HEK293 (cell line): ENCODE results near the gene ARSJ.

Experiments
- CTCF ChIA-PET: fragments of 350-600 bp; formaldehyde crosslinking; extraction: SDS; loops from one replicate; lab custom pipeline; 2021; ENCODE audit warnings: antibody characterized with exemption; lab: Yijun Ruan, JAX
- POLR2A ChIA-PET: fragments of 300-600 bp; formaldehyde crosslinking; extraction: SDS; loops from one replicate; lab custom pipeline; 2020; ENCODE audit warnings: antibody characterized with exemption, inconsistent platforms; lab: Yijun Ruan, JAX
- H3K27ac ChIP-seq: fragments of 200-500 bp; sonication (Bioruptor generic); 2 replicates; pipeline ENCODE4 v1.5.1; 2014; ENCODE audit warnings: low read depth, low read length, control low read depth, inconsistent platforms; ENCODE audit errors: extremely low read depth
- H3K36me3 ChIP-seq, 2 experiments: fragments of 200-500 bp in 1 of 2; sonication (Bioruptor generic) in 1 of 2; 1 replicate in 1 of 2; 2 replicates in 1 of 2; pipeline ENCODE4 v1.5.1; 2014 to 2017; ENCODE audit warnings: inconsistent platforms in 2 of 2, low read length in 2 of 2; ENCODE audit not compliant: control insufficient read depth in 2 of 2, insufficient read depth in 1 of 2
- H3K4me1 ChIP-seq: fragments of 200-500 bp; sonication (Bioruptor generic); 2 replicates; pipeline ENCODE4 v1.5.1; 2014; ENCODE audit warnings: mild to moderate bottlenecking, low read length, inconsistent platforms; ENCODE audit not compliant: control insufficient read depth, insufficient read depth
- H3K4me3 ChIP-seq: 2 replicates; pipeline ENCODE4 v1.5.1; 2011; ENCODE audit warnings: low read depth, mild to moderate bottlenecking, control low read depth, low read length, moderate library complexity
- H3K9me3 ChIP-seq: fragments of 200-500 bp; sonication (Bioruptor generic); 2 replicates; pipeline ENCODE4 v1.5.1; 2014; ENCODE audit warnings: low read depth, low read length, inconsistent platforms; ENCODE audit not compliant: control insufficient read depth, insufficient read depth
- GLIS2 ChIP-seq: fragments of 450-650 bp; formaldehyde crosslinking; IDR thresholded peaks from 2 replicates; pipeline ENCODE4 v1.5.1; 2016; ENCODE audit warnings: missing biosample characterization, missing genetic modification characterization
- KLF17 ChIP-seq: fragments of 450-650 bp; formaldehyde crosslinking; IDR thresholded peaks from 2 replicates; pipeline ENCODE4 v1.5.1; 2016; ENCODE audit warnings: missing biosample characterization, missing genetic modification characterization
- PRDM1 ChIP-seq: fragments of 450-650 bp; formaldehyde crosslinking; IDR thresholded peaks from 2 replicates; pipeline ENCODE4; 2016; ENCODE audit warnings: missing biosample characterization, missing genetic modification characterization
- SCRT2 ChIP-seq: fragments of 450-650 bp; formaldehyde crosslinking; IDR thresholded peaks from 2 replicates; pipeline ENCODE4 v1.5.1; 2016; ENCODE audit warnings: missing biosample characterization, missing genetic modification characterization
- SETDB1 ChIP-seq: IDR thresholded peaks from one replicate; pipeline ENCODE4 v1.6.1; 2017; ENCODE audit warnings: mild to moderate bottlenecking, low read length, moderate library complexity, mixed read lengths; ENCODE audit not compliant: insufficient read length
- TCF7L2 ChIP-seq: IDR thresholded peaks from 2 replicates; pipeline ENCODE4 v1.6.1; 2011; ENCODE audit warnings: low read depth, mild to moderate bottlenecking, inconsistent platforms, low read length, moderate library complexity, borderline replicate concordance
- ZBTB48 ChIP-seq: fragments of 450-650 bp; formaldehyde crosslinking; IDR thresholded peaks from 2 replicates; pipeline ENCODE4 v1.5.1; 2016; ENCODE audit warnings: missing biosample characterization, missing genetic modification characterization
- ZBTB49 ChIP-seq: fragments of 450-650 bp; formaldehyde crosslinking; IDR thresholded peaks from 2 replicates; pipeline ENCODE4 v1.5.1; 2016; ENCODE audit warnings: missing biosample characterization, missing genetic modification characterization, low read depth
- ZFP3 ChIP-seq: fragments of 450-650 bp; formaldehyde crosslinking; IDR thresholded peaks from 2 replicates; pipeline ENCODE4 v1.5.1; 2016; ENCODE audit warnings: low read depth, missing biosample characterization, missing genetic modification characterization
- ZNF133 ChIP-seq: fragments of 450-650 bp; formaldehyde crosslinking; IDR thresholded peaks from 2 replicates; pipeline ENCODE4 v1.5.1; 2016; ENCODE audit warnings: missing biosample characterization, missing genetic modification characterization
- ZNF155 ChIP-seq: fragments of 450-650 bp; formaldehyde crosslinking; IDR thresholded peaks from 2 replicates; pipeline ENCODE4 v1.5.1; 2016; ENCODE audit warnings: missing biosample characterization, missing genetic modification characterization
- ZNF157 ChIP-seq: fragments of 450-650 bp; formaldehyde crosslinking; IDR thresholded peaks from 2 replicates; pipeline ENCODE4 v1.5.1; 2016; ENCODE audit warnings: missing biosample characterization, missing genetic modification characterization
- ZNF266 ChIP-seq: fragments of 450-650 bp; formaldehyde crosslinking; IDR thresholded peaks from 2 replicates; pipeline ENCODE4 v1.5.1; 2016; ENCODE audit warnings: missing biosample characterization, missing genetic modification characterization, low read depth
- ZNF350 ChIP-seq: fragments of 450-650 bp; formaldehyde crosslinking; IDR thresholded peaks from 2 replicates; pipeline ENCODE4 v1.5.0; 2017; ENCODE audit warnings: missing biosample characterization, mild to moderate bottlenecking, missing genetic modification characterization
- ZNF366 ChIP-seq: fragments of 450-650 bp; formaldehyde crosslinking; conservative IDR thresholded peaks from 2 replicates; pipeline ENCODE4 v1.5.1; 2016; ENCODE audit warnings: missing biosample characterization, missing genetic modification characterization
- ZNF37A ChIP-seq: fragments of 450-650 bp; IDR thresholded peaks from 2 replicates; pipeline ENCODE4 v1.5.1; 2018; ENCODE audit warnings: missing biosample characterization, missing genetic modification characterization
- ZNF416 ChIP-seq: fragments of 450-650 bp; formaldehyde crosslinking; IDR thresholded peaks from 2 replicates; pipeline ENCODE4 v1.5.1; 2016; ENCODE audit warnings: missing biosample characterization, missing genetic modification characterization
- ZNF426 ChIP-seq: fragments of 450-650 bp; formaldehyde crosslinking; IDR thresholded peaks from 2 replicates; pipeline ENCODE4 v1.5.1; 2017; ENCODE audit warnings: missing biosample characterization, missing genetic modification characterization, mild to moderate bottlenecking, inconsistent platforms, moderate library complexity
- ZNF449 ChIP-seq: fragments of 450-650 bp; formaldehyde crosslinking; IDR thresholded peaks from 2 replicates; pipeline ENCODE4 v1.5.1; 2017; ENCODE audit warnings: missing biosample characterization, mild to moderate bottlenecking, missing genetic modification characterization, moderate library complexity
- ZNF529 ChIP-seq: fragments of 450-650 bp; formaldehyde crosslinking; IDR thresholded peaks from 2 replicates; pipeline ENCODE4 v1.5.1; 2017; ENCODE audit warnings: missing genetic modification characterization, missing biosample characterization; ENCODE audit not compliant: insufficient replicate concordance
- ZNF658 ChIP-seq: fragments of 450-650 bp; formaldehyde crosslinking; IDR thresholded peaks from 2 replicates; pipeline ENCODE4; 2016; ENCODE audit warnings: missing biosample characterization, missing genetic modification characterization
- ZNF664 ChIP-seq: fragments of 450-650 bp; formaldehyde crosslinking; IDR thresholded peaks from 2 replicates; pipeline ENCODE4 v1.5.1; 2016; ENCODE audit warnings: missing biosample characterization, missing genetic modification characterization
- ZNF777 ChIP-seq: fragments of 450-650 bp; formaldehyde crosslinking; IDR thresholded peaks from 2 replicates; pipeline ENCODE4 v1.5.1; 2017; ENCODE audit warnings: missing biosample characterization, missing genetic modification characterization, borderline replicate concordance
- TF ChIP-seq, protein P1 (sequence below): fragments of 450-650 bp; formaldehyde crosslinking; IDR thresholded peaks from 2 replicates; pipeline ENCODE4 v1.5.1; 2017; ENCODE audit warnings: missing biosample characterization, missing genetic modification characterization

ARSJ gene

GRCh38 chr4:113919145-113919544, 60.3 kb downstream of the ARSJ start:
- Histone ChIP-seq H3K9me3 (no peaks in the 10 kb centered on the region), H3K27ac (no peak overlapping the region), H3K36me3 (no peaks in the 10 kb centered on the region), H3K4me1 (no peaks in the 10 kb centered on the region), H3K4me3 (no peak overlapping the region)
- POLR2A ChIA-PET: no interaction called here
- CTCF ChIA-PET: no interaction called here
- no peak for TF ChIP-seq ZBTB48
- no peak for TF ChIP-seq SETDB1
- TF ChIP-seq ZNF350 (tag by site-specific recombination): no peak
- no peak for TF ChIP-seq ZNF664 (tag by site-specific recombination)
- TF ChIP-seq ZNF133 (tag by site-specific recombination): no peak
- TF ChIP-seq ZNF426 (tag by site-specific recombination): no peak
- no peak for TF ChIP-seq ZBTB49 (tag by site-specific recombination)
- no peak for TF ChIP-seq ZNF449 (tag by site-specific recombination)
- no peak for TF ChIP-seq SCRT2 (tag by site-specific recombination)

DNA sequence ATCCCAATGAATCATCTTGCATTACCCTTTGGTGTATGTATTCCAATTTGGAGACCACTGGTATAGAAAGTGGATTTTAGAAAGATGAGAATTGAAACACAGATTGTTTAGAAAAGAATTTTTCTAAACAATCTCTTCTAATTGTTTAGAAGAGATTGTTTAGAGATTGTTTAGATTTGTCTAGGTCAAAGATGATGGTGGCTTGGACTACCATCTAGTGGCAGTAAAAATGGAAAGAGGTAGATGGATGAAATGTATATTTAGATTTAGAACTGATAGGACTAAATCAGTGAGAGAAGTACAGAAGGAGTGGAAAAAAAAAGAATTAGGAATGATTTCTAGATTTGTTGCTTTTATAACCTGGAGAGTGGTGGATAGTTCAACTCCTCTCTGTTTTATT, 70.6 kb downstream of the ARSJ start:
- H3K36me3 ChIP-seq: no peaks in the 10 kb centered on the region
- H3K27ac ChIP-seq: no peak overlapping the region
- H3K9me3 ChIP-seq: no peaks in the 10 kb centered on the region
- POLR2A ChIA-PET: no interaction called here
- H3K4me3 ChIP-seq: no peak overlapping the region
- CTCF ChIA-PET: no interaction called here
- TF ChIP-seq ZNF155: no peak
- no peak for TF ChIP-seq PRDM1
- TF ChIP-seq TCF7L2: no peak
- TF ChIP-seq ZNF266 (tag by site-specific recombination): no peak
- no peak for TF ChIP-seq ZNF366 (tag by site-specific recombination)
- no peak for TF ChIP-seq KLF17 (tag by site-specific recombination)
- TF ChIP-seq ZNF529 (tag by site-specific recombination): no peak
- TF ChIP-seq ZNF416 (tag by site-specific recombination): no peak
- TF ChIP-seq ZBTB48: no peak
- TF ChIP-seq SETDB1: no peak
- TF ChIP-seq, protein P1, sequence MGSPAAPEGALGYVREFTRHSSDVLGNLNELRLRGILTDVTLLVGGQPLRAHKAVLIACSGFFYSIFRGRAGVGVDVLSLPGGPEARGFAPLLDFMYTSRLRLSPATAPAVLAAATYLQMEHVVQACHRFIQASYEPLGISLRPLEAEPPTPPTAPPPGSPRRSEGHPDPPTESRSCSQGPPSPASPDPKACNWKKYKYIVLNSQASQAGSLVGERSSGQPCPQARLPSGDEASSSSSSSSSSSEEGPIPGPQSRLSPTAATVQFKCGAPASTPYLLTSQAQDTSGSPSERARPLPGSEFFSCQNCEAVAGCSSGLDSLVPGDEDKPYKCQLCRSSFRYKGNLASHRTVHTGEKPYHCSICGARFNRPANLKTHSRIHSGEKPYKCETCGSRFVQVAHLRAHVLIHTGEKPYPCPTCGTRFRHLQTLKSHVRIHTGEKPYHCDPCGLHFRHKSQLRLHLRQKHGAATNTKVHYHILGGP: no peak
- no peak for TF ChIP-seq GLIS2 (tag by site-specific recombination)
- TF ChIP-seq ZNF777 (tag by site-specific recombination): no peak
- no peak for TF ChIP-seq ZFP3 (tag by site-specific recombination)
- no peak for TF ChIP-seq ZNF37A (tag by site-specific recombination)
- no peak for TF ChIP-seq ZNF157
- no peak for TF ChIP-seq ZNF658 (tag by site-specific recombination)
- no peaks in the 10 kb centered on the region for H3K4me1 ChIP-seq
